GM12872 (cell line): ENCODE results near the gene ZNF18.

Source experiments
- CTCF ChIP-seq: IDR thresholded peaks from 3 replicates; pipeline ENCODE4 v1.5.1; 2011; ENCODE audit warnings: low read depth, mild to moderate bottlenecking, low read length, moderate library complexity; ENCODE audit not compliant: insufficient read depth

The ZNF18 gene

GRCh38 chr17:11997147-11997971, at the start of gene ZNF18:
Gene ZNF18 (minus strand): TSS chr17:11997475. CDS start chr17:11992829, 4,646 bp downstream.
- no peak for TF ChIP-seq CTCF

- no peak for TF ChIP-seq CTCF
Measured at GRCh38 chr17:12046786-12047185, 49.5 kb upstream of the ZNF18 start.

GRCh38 chr17:12043702-12044101, 46.4 kb upstream of the ZNF18 start:
- TF ChIP-seq CTCF: no peak

DNA sequence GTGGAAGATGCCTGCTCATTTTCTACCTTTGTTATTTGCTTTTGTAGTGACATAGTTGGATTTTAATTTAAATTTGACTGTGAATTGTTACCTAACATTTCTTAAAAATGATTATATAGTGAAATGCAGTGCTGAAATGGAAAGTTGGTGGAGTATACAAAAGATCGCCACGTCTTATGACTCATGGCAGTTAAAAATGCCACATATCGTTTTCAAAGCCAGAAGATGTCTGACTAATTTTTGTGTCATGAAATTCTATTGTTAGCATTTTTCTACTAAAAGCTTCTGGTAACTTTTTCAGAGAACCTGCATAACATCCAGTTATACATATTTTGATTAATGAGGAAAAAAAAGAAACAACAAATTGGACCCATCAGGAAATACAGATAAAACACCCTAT, 44.0 kb upstream of the ZNF18 start:
- TF ChIP-seq CTCF: no peak

- TF ChIP-seq CTCF: no peak
Measured at GRCh38 chr17:12040478-12040877, 43.2 kb upstream of the ZNF18 start.

DNA sequence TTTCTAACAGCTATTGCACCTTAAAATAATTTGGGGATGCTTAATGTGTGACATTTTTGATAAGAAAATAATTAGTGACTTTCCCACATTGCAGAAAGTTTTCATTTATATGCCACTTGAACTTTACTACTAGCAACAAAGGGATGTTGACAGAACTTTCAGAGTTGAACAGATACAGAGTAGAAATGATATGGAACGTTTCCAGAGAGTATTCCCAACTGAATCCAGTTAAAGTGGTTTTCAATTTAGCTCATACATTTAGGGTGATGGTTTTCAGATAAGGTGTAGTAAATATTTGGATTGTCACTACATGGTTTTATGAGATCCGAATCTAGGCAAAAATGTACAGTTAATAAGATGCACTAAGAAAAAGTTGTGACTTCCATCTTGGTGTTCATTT, 40.7 kb upstream of the ZNF18 start:
- TF ChIP-seq CTCF: no peak

DNA sequence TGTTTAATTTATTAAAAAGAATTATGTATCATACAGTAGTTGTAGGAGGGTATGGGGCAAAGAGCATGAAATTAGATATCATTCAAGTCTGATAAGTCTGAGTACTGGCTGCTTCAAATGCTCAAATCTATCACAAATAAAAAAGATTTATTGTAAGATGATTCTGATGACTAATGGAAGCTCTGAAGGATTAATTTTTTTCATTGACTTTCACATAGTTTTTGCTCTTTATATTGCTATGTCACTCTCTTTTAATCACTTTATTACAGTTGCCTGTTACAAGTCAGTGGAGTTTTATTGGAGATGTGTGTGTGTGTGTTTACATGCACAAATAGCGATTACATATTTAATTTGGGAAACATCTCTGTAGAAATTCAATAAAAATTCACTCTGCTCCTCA, 38.4 kb upstream of the ZNF18 start:
- TF ChIP-seq CTCF: no peak
